Stomach (tissue), 4 donors: Measurements from ENCODE around the gene SURF1.

Source experiments
- CTCF ChIP-seq, 7 experiments: fragments of 450-650 bp in 4 of 7; fragments of 200-600 bp in 3 of 7; sonication (generic) in 3 of 7; IDR thresholded peaks; one replicate each; pipeline ENCODE4 v1.5.1; 2016 to 2019; ENCODE audit warnings: antibody characterized with exemption in 7 of 7, control low read depth in 2 of 7, mild to moderate bottlenecking in 1 of 7
- EP300 ChIP-seq: sonication (generic); formaldehyde crosslinking; IDR thresholded peaks from one replicate; pipeline ENCODE4 v1.6.1; 2017; ENCODE audit warnings: antibody characterized with exemption
- POLR2A ChIP-seq, 4 donors: fragments of 450-650 bp; IDR thresholded peaks; one replicate each; pipeline ENCODE4 v1.6.1; 2016; ENCODE audit warnings: antibody characterized with exemption in 4 of 4, control low read depth in 2 of 4, mild to moderate bottlenecking in 1 of 4, moderate library complexity in 1 of 4
- POLR2AphosphoS5 ChIP-seq, 3 donors: sonication (generic); formaldehyde crosslinking; IDR thresholded peaks; one replicate each; pipeline ENCODE4 v1.6.1; 2016; ENCODE audit warnings: antibody characterized with exemption in 3 of 3

GRCh38 chr9:133397895-133398294 is 41.6 kb upstream of the SURF1 start:
- TF ChIP-seq CTCF (IDR thresholded peaks at IDR 0.05) (no peak), POLR2A (IDR thresholded peaks at IDR 0.05) (no peak), EP300 (no peak), POLR2AphosphoS5 (IDR thresholded peaks at IDR 0.05) (no peak)
